GM18861 (cell line): ENCODE results near the gene ADAM21.
"Not testable (repeated sequence)": the region's sequence is repeated elsewhere in the genome, so short reads cannot be mapped to it uniquely, and the experiment has no call there.

Source experiments
- ATAC-seq: cut with Tn5 transposase; IDR thresholded peaks from one replicate; pipeline ENCODE4 v1.9.1; 2021; ENCODE audit not compliant: unreplicated experiment

Gene ADAM21

GRCh38 chr14:70451874-70452273 is at the start of gene ADAM21:
Gene ADAM21, plus strand, starts transcription at chr14:70452174. Its CDS starts 5,326 bp downstream, at chr14:70457500.
- ATAC-seq: no peak

GRCh38 chr14:70403335-70403734 is 48.6 kb upstream of the ADAM21 start:
- ATAC-seq: not testable (repeated sequence)

GRCh38 chr14:70406216-70406615 is 45.8 kb upstream of the ADAM21 start:
- not testable (repeated sequence) for ATAC-seq

GRCh38 chr14:70407621-70408020 is 44.4 kb upstream of the ADAM21 start:
- ATAC-seq: no peak

GRCh38 chr14:70415788-70416187 is 36.2 kb upstream of the ADAM21 start:
- ATAC-seq: no peak

- ATAC-seq: no peak
Observed at GRCh38 chr14:70416338-70416724, 35.6 kb upstream of the ADAM21 start.

- ATAC-seq: no peak
Observed at GRCh38 chr14:70416725-70417349, 35.1 kb upstream of the ADAM21 start, which contains the start of gene SYNJ2BP. Gene SYNJ2BP, minus strand, starts transcription at chr14:70417090. Its CDS starts 127 bp downstream, at chr14:70416963.

GRCh38 chr14:70419270-70419931 is 32.6 kb upstream of the ADAM21 start:
- not testable (repeated sequence) for ATAC-seq

GRCh38 chr14:70422538-70422937 is 29.4 kb upstream of the ADAM21 start:
- ATAC-seq: no peak

GRCh38 chr14:70425354-70425753 is 26.6 kb upstream of the ADAM21 start:
- ATAC-seq: no peak

- ATAC-seq: not testable (repeated sequence)
Observed at GRCh38 chr14:70426555-70426954, 25.4 kb upstream of the ADAM21 start.

- no peak for ATAC-seq
Observed at GRCh38 chr14:70436867-70437266, 15.1 kb upstream of the ADAM21 start.

GRCh38 chr14:70441641-70442040 is 10.3 kb upstream of the ADAM21 start:
- no peak for ATAC-seq

GRCh38 chr14:70442750-70443149 is 9.2 kb upstream of the ADAM21 start:
- ATAC-seq: no peak

GRCh38 chr14:70448633-70449340 is 3.2 kb upstream of the ADAM21 start:
- no peak for ATAC-seq

GRCh38 chr14:70454731-70455130 is 2.8 kb downstream of the ADAM21 start:
- no peak for ATAC-seq

- no peak for ATAC-seq
Observed at GRCh38 chr14:70468731-70469130, 16.8 kb downstream of the ADAM21 start.

- not testable (repeated sequence) for ATAC-seq
Observed at GRCh38 chr14:70470863-70471563, 19.0 kb downstream of the ADAM21 start.

- peak; percentile 62 for ATAC-seq
Observed at GRCh38 chr14:70472253-70473159, 20.5 kb downstream of the ADAM21 start.

GRCh38 chr14:70473825-70474224 is 21.9 kb downstream of the ADAM21 start:
- ATAC-seq: no peak
